T-helper 2 cell treated with Interferon-gamma antibody and Interleukin-4, amounts not matched to agents 5 μg/mL and 100 μg/mL, for 36 hours (primary cell): Measurements from ENCODE around the gene HCK.

Experiments used
- DNase-seq: peaks from one replicate; pipeline ENCODE4 v3.0.0; 2021; ENCODE audit warnings: low spot score
- H3K27ac Mint-ChIP-seq: one replicate; pipeline ENCODE4 v1.8.0; 2021; ENCODE audit warnings: mild to moderate bottlenecking, mixed read lengths
- H3K27me3 Mint-ChIP-seq: one replicate; pipeline ENCODE4 v1.8.0; 2021; ENCODE audit warnings: low read depth, mixed read lengths
- H3K36me3 Mint-ChIP-seq: one replicate; pipeline ENCODE4 v1.8.0; 2021; ENCODE audit warnings: low read depth, mixed read lengths
- H3K4me1 Mint-ChIP-seq: one replicate; pipeline ENCODE4 v1.8.0; 2021; ENCODE audit warnings: low read depth, mixed read lengths
- H3K4me3 Mint-ChIP-seq: one replicate; pipeline ENCODE4 v1.8.0; 2022; ENCODE audit warnings: mild to moderate bottlenecking, moderate library complexity, mixed read lengths
- H3K9me3 Mint-ChIP-seq: one replicate; pipeline ENCODE4 v1.8.0; 2021; ENCODE audit warnings: mixed read lengths

HCK gene

DNA sequence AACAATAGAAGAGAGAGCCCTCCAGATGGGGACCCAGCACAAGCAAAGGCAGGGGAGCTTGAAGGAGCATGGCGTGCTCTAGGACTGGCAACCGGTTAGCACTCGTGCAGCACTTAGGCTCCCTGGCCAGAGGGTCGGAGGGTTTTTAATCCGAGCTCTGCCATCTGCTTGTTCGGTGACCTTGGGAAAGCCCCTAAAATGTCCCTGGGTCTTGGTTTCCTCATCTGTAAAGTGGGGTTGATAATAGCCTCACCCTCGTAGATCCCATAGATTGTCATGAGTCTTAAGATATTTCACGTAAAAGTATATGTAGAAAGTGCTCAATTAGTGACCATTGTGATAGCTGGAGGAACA lies 16.6 kb upstream of the HCK start:
- Mint-ChIP-seq H3K4me1 (no peaks in the 10 kb centered on the region), H3K27me3 (peaks cover 34% of the 10 kb centered on the region), H3K27ac (no peak overlapping the region), H3K9me3 (no peaks in the 10 kb centered on the region), H3K4me3 (no peak overlapping the region), H3K36me3 (no peaks in the 10 kb centered on the region)
- DNase-seq, result no peak

DNA sequence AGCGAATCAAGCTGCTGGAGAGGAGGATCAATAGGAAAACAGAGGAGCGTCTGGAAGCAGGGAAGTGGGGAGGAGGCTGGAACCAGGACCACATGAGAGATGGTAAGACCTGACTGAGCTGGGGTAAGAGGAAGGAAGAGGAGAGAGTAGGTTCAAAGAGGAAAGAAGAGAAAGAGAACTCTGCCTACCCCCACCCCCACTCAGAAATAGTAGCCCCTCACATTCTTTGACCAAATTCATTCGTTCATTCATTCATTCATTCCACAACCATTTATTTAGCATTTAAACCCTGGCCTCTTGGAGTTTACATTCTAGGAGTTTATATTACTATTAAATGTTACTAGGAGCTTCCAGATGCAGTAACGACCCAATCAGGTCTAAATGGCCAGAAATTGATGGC lies 15.8 kb upstream of the HCK start:
- Mint-ChIP-seq H3K27me3 (peaks cover 41% of the 10 kb centered on the region), H3K4me3 (no peak overlapping the region), H3K27ac (no peak overlapping the region), H3K9me3 (no peaks in the 10 kb centered on the region), H3K4me1 (no peaks in the 10 kb centered on the region), H3K36me3 (no peaks in the 10 kb centered on the region)
- no peak for DNase-seq

DNA sequence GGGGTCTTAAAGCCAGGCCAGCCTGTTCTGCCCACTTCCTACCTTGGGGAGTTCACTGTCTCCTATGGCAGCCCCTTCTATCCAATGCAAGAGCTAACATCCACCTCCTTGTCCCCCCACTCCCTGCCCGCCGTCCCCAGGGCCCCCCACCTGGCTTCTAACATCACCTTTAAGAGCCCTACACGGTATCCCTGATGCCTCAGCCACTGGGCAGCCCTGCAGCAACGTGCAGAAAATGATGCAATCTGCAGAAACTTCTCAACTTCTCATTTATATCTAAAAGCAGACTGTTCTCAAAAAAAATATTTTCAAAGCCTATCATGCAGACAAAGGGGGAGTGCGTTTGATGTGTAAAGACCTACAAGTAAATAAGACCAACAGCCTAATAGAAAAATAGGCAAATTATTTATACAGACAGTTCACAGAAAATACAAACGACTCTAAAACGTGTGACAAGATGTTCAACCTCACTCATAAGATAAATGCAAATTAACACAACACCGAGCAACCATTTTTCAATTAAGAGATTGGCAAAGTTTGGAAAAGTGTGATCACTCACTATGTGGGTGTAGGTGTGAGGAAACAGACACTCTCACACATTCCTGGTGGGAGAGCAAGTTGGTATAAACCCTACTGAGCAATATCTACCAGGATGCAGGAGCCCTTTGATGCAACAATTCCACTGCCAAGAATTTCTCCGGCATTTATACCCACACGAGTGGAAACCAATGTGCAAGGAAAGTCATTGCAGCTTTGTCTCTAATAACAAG lies 15.1 kb upstream of the HCK start:
- H3K36me3 Mint-ChIP-seq, result no peaks in the 10 kb centered on the region
- DNase-seq, result no peak
- H3K9me3 Mint-ChIP-seq, result no peaks in the 10 kb centered on the region
- peaks cover 40% of the 10 kb centered on the region for H3K27me3 Mint-ChIP-seq
- no peaks in the 10 kb centered on the region for H3K4me1 Mint-ChIP-seq
- H3K27ac Mint-ChIP-seq, result no peak overlapping the region
- H3K4me3 Mint-ChIP-seq, result no peak overlapping the region

DNA sequence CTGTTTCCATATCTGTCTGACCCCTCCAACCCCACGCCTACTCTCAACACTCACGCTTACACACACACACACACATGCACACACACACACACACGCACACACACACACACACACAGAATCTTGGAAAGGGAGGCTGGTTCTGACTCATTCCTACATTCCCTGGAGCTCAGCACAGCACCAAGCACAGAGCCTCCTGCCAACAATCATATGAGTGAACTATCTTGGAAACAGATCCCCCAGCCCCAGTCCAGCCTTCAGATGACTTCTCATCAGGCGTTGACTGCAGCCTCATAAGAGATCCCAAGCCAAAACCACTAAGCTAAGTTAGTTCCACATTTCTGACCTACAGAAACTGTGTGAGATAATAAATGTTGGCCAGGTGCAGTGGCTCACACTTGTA lies 14.1 kb upstream of the HCK start:
- Mint-ChIP-seq H3K9me3 (no peaks in the 10 kb centered on the region), H3K27me3 (peaks cover 39% of the 10 kb centered on the region), H3K36me3 (no peaks in the 10 kb centered on the region), H3K27ac (no peak overlapping the region), H3K4me3 (no peak overlapping the region), H3K4me1 (no peaks in the 10 kb centered on the region)
- DNase-seq, result no peak

DNA sequence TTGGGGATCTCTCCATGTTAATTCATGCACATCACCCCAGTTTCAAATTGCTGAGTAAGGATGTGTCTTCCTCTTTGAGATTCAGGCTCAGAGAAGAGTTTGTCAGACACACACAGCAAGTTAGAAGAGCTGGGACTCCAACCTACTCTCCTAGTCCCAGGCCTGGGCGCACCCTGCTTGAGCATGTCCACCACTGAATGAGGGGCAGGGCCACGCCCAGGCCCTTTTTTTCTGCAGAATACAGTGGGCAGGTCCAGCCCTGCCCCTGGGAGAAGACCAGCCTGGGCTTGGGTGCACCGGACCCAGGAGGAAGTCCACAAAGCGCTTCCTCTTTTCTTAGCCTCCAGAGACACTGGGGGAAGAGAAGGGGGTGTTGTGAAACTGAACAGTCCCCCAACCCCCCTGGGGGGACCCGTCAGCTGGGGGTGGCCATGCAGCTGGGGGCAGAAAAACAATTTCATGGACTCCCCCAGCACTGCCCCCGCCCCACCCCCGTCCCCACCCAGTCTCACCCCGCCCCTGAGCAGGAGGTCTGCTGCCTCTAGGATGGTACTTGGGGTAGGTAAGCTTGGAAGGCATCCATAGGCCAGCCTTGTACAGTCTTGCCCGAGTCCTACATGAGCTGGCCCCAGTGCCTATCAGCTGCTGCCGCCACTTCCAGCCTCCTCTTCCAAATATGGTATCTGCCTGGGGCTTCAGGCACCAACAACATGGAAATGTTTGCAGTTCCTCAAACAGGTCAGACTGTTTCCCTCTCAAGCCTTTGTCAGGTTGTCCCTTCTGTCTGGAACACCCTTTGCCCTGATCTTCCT lies 11.7 kb upstream of the HCK start:
- no peak for DNase-seq
- Mint-ChIP-seq H3K4me3 (no peak overlapping the region), H3K27ac (no peak overlapping the region), H3K27me3 (peaks cover 39% of the 10 kb centered on the region), H3K4me1 (no peaks in the 10 kb centered on the region), H3K36me3 (no peaks in the 10 kb centered on the region), H3K9me3 (no peaks in the 10 kb centered on the region)

DNA sequence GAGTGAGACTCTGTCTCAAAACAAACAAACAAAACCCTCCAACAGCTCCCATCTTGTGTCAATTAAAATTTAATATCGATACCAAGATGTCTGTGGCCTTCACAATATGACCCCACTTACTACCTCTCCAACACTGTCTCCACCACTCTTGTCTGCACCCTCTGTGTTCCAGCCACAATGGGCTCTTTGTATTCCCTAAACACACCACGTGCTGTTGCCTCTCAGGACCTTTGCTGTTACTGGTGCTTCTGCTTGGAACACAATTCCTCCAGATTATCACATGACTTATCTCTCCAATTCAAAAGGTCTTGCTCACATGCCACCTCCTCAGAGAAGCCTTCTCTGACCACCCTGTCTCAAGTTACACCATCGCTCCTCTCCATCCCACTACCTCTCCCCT lies 6.0 kb upstream of the HCK start:
- Mint-ChIP-seq H3K27me3 (peaks cover 57% of the 10 kb centered on the region), H3K36me3 (no peaks in the 10 kb centered on the region), H3K9me3 (no peaks in the 10 kb centered on the region), H3K27ac (no peak overlapping the region), H3K4me3 (no peak overlapping the region), H3K4me1 (peaks cover 2% of the 10 kb centered on the region)
- DNase-seq, result no peak

DNA sequence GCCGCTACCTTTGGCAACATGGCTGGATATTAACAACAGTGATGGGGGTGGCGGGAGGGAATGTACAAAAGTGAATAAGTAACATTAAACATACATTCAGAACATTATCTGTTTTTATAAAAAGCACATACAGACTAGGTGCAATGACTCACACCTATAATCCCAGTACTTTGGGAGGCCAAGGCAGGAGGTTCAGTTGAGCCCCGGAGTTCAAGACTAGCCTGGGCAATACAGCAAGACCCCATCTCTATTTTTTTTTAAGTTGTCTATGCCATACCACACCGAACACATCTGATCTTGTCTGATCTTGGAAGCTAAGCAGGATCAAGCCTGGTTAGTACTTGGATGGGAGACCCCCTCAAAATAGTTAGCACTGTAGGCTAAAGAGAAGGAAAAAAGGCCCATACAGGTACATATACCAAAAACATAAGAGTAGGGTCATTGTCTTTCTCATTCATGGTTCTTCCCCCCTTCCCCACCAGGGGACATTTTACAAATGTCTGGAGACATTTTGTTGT lies 1.7 kb upstream of the HCK start:
- no peak for DNase-seq
- no peak overlapping the region for H3K27ac Mint-ChIP-seq
- no peak overlapping the region for H3K4me3 Mint-ChIP-seq
- peaks cover 59% of the 10 kb centered on the region for H3K27me3 Mint-ChIP-seq
- peaks cover 2% of the 10 kb centered on the region for H3K36me3 Mint-ChIP-seq
- peaks cover 14% of the 10 kb centered on the region for H3K4me1 Mint-ChIP-seq
- no peaks in the 10 kb centered on the region for H3K9me3 Mint-ChIP-seq

DNA sequence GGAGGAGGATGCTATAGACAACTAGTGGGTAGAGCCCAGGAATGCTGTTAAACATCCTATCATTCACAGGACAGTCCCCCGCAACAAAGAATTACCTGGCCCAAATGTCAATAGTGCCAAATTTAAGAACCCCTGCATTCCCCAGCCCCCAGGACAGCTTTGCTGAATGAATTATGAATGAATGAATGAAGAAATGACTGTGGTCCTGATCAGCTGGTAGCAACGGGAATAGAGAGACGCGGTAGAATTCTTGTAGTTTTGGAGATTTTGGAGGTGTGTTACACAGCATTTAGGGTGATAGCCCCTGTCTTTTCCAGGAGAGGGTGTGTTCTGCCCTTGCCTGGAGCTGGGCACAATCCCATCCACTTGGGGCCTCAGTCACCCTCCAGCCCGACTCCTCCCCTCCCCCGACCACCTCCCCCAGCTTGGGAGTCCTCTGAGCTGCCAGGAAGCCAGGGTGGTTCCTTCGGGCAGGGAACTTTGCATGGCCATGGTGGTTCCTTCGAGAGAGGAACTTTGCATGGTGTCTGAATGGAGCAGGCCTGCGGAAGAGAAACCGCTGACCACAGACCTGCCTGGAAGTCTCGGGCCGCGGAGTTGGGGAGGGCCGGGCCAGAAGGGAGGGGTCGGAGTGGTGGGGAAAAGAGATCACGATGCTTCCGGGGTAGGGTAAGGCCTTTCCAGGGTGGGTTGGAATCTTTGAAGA lies 1.0 kb upstream of the HCK start:
- Mint-ChIP-seq H3K36me3 (peaks cover 2% of the 10 kb centered on the region), H3K4me3 (peak overlapping the region; percentile 51), H3K27ac (no peak overlapping the region), H3K4me1 (peaks cover 14% of the 10 kb centered on the region), H3K9me3 (no peaks in the 10 kb centered on the region), H3K27me3 (peaks cover 55% of the 10 kb centered on the region)
- no peak for DNase-seq

DNA sequence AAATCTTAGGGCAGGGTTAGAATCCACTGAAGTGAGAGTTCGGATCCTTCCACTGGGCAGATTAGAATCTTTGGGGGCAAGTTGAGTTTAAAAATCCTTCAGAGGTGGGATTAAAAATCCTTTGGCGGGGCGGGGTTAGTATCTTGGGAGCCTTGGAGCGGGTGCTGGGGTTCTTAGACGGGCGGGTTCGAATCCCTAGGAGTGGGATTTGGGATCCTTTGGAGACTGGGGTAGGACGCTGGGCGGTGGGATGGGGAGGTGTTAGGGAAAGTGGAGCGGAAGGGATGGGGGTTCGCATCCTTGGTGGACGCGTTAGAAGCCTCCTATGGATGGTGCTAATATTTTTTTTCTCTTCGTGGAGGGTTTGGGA lies 337 bp upstream of the HCK start:
- peak overlapping the region; percentile 51 for H3K4me3 Mint-ChIP-seq
- peaks cover 14% of the 10 kb centered on the region for H3K4me1 Mint-ChIP-seq
- no peak for DNase-seq
- H3K27me3 Mint-ChIP-seq, result peaks cover 52% of the 10 kb centered on the region
- H3K36me3 Mint-ChIP-seq, result peaks cover 2% of the 10 kb centered on the region
- H3K27ac Mint-ChIP-seq, result no peak overlapping the region
- H3K9me3 Mint-ChIP-seq, result no peaks in the 10 kb centered on the region

DNA sequence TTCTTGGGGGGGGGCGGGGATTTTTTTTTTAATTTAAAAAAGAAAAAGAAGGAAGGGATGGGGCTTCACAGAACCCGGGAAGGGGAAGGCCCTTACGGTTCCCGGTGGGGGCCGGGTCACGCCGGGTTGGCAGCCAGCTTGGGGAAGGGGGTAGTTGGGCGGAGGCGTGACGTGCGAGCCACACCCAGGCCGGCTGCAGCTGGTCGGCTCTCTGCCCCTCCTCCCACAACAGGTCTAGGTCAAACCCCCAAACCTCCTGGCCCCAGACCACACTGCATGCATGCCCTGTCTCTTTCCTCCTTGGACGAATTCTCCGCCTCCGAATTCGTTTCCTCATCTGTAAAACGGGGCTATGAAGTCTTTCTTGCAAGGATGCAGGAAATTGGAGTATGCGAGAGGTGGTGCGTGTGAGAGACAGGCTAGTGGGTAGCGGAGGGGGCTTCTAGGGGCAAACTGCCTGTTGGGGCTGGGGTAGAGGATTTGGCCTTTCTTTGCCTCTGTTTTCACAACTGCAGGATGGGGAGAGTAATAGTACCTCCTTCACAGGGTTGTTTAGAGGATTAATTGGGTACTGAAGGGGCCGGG lies 828 bp downstream of the HCK start:
- H3K4me3 Mint-ChIP-seq, result peak overlapping the region; percentile 8
- no peaks in the 10 kb centered on the region for H3K9me3 Mint-ChIP-seq
- H3K27ac Mint-ChIP-seq, result no peak overlapping the region
- peaks cover 14% of the 10 kb centered on the region for H3K4me1 Mint-ChIP-seq
- peaks cover 51% of the 10 kb centered on the region for H3K27me3 Mint-ChIP-seq
- no peak for DNase-seq
- H3K36me3 Mint-ChIP-seq, result peaks cover 2% of the 10 kb centered on the region

DNA sequence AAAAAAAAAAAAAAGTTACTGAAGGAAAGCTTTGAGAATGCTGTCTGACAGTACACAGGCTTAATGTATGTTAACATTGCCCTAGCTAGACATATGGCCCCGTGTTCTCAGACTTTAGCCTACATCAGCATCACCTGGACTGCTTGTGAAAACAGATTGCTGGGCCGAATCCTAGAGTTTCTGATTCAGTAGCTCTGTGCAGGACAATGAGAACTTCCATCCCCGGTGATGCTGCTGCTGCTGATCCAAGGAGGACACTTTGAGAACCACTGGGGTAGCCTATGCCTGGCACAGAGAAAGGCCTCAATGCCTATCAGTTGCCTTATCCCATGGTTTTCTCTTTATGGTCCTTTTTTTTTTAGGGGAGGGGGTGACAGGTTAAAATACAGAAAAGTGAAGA lies 1.6 kb downstream of the HCK start:
- Mint-ChIP-seq H3K4me1 (peaks cover 14% of the 10 kb centered on the region), H3K4me3 (no peak overlapping the region), H3K27me3 (peaks cover 48% of the 10 kb centered on the region), H3K36me3 (peaks cover 2% of the 10 kb centered on the region), H3K27ac (no peak overlapping the region), H3K9me3 (no peaks in the 10 kb centered on the region)
- DNase-seq, result no peak

DNA sequence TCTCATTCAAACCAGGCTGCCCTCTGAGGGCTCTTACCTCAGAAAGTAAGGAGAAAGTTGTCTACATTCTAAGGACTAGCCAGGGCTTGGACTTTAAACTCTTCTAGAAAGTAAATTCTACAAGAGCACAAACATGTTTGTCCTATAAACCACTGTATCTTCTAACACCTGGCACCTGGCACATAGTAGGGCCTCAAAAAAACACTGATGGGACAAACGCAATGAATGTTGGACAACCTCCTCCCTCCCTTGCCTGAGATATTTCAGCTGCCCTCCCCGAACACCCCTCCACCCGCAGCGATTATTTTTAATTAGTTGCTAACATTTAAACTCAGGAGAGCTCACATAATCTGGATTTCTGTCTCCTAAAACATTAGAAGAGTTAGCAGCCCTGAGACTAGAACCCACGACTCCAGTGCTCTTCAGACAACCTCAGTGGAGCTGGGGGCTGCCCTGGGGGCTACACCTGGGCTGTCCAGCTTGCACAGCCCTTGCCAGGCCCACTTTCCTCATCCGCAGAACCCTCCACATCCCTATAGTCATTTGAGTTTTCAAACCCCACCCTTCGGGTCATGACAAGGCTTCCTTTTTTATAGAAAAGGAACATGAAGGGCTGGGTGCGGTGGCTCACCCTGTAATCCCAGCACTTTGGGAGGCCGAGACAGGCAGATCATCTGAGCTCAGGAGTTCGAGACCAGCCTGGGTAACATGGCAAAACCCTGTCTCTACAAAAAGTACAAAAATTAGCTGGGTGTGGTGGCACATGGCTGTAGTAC lies 4.9 kb downstream of the HCK start:
- peaks cover 41% of the 10 kb centered on the region for H3K27me3 Mint-ChIP-seq
- no peak overlapping the region for H3K4me3 Mint-ChIP-seq
- no peaks in the 10 kb centered on the region for H3K9me3 Mint-ChIP-seq
- H3K4me1 Mint-ChIP-seq, result peaks cover 5% of the 10 kb centered on the region
- no peak overlapping the region for H3K27ac Mint-ChIP-seq
- no peak for DNase-seq
- H3K36me3 Mint-ChIP-seq, result peaks cover 2% of the 10 kb centered on the region

DNA sequence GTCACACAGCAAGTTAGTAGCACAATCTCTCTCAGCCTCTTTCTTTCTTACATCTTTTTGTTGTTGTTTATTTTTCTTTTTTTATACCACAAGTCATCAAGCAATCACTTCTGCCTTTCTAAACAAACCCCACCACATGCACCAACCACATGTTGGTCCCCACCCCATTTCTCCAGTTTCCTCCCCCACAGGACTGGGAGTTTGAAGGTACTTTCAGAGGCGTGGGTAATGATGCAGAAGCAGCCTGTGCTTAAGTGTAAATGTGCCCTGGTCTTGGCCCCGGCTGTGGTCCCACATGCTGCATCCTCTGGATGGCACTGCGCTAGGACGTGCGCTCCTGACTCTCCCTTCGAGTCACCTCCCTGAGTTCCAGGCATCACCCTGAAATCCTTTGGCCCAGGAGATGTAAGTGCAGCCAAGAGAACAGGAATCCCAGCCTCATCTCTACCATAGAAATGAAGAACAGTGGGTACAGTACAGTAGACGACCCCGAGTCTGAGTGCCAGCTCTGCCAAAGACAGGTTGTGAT lies 5.7 kb downstream of the HCK start:
- no peaks in the 10 kb centered on the region for H3K9me3 Mint-ChIP-seq
- H3K36me3 Mint-ChIP-seq, result no peaks in the 10 kb centered on the region
- H3K4me3 Mint-ChIP-seq, result no peak overlapping the region
- DNase-seq, result no peak
- peaks cover 38% of the 10 kb centered on the region for H3K27me3 Mint-ChIP-seq
- peaks cover 6% of the 10 kb centered on the region for H3K4me1 Mint-ChIP-seq
- H3K27ac Mint-ChIP-seq, result no peak overlapping the region
